Measurements from ENCODE around the gene MSLN.

Gene MSLN

DNA sequence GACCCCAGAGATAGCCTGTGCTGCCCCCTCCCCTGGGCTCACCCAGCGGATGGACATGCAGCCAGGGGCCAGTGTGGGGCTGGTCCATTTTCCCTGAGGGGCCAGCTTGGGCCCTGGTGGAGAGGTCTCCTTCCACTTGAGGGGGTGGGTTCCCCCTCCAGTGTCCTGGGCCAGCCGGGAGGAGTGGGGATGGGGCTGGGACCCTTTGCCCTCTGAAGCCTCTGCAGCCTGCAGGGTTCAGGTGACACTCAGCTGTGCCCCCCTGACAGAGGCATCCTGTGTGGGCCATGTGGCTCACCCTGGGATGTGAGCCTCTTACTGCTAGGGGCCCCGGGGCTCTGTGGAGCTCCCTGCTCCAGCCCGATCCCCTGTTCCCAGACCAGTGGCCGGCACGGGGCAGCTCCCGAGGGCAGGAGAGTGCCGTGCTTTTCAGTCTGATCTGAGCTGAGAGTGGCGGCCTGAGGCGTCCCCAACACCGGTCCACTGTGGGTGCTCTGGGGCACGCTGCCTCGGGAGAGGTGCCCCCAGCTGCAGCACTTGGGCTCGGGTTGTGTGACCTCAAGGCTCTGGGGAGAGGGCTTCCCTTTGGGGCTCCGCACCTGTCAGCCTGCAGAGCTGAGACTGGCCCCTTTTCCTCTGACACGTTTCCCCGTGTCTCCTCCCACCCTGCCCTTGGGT, 40.4 kb downstream of the MSLN start:
- Histone ChIP-seq H3K27ac (ENCODE audit: low read depth, low read length) (no peak overlapping the region), H3K23ac (ENCODE audit: low read length) (no peak overlapping the region), H3K9me3 (ENCODE audit: insufficient read depth, low read depth, low read length) (no peaks in the 10 kb centered on the region), H2BK12ac (ENCODE audit: low read length) (no peak overlapping the region), H4K91ac (ENCODE audit: low read depth, low read length) (no peak overlapping the region), H4K8ac (ENCODE audit: low read depth, low read length) (no peak overlapping the region), H3K36me3 (ENCODE audit: control insufficient read depth in 1 of 2, insufficient read depth in 2 of 2, low read length in 2 of 2) (peaks cover 16 to 18% of the 10 kb centered on the region in 2 experiments), H3K4me2 (ENCODE audit: low read length) (no peak overlapping the region), H3K79me1 (ENCODE audit: low read length) (no peaks in the 10 kb centered on the region), H2AFZ (ENCODE audit: insufficient read depth, low read length, poor library complexity) (no peak overlapping the region), H3K14ac (ENCODE audit: low read length) (no peak overlapping the region), H2AK5ac (ENCODE audit: low read length) (no peak overlapping the region), H3K4ac (ENCODE audit: low read depth, low read length) (no peak overlapping the region), H3K4me1 (ENCODE audit: control insufficient read depth in 1 of 2, insufficient read depth in 2 of 2, low read length in 2 of 2) (peaks cover 7 to 10% of the 10 kb centered on the region in 2 experiments), H2BK5ac (ENCODE audit: low read depth, low read length, poor library complexity) (no peak overlapping the region), H3K18ac (ENCODE audit: low read length) (no peak overlapping the region), H3K27me3 (ENCODE audit: insufficient read depth, low read length) (no peaks in the 10 kb centered on the region), H3K79me2 (ENCODE audit: control insufficient read depth, insufficient read depth, low read length, poor library complexity) (no peaks in the 10 kb centered on the region), H3K9ac (ENCODE audit: low read length) (no peak overlapping the region), H2BK120ac (ENCODE audit: insufficient read depth, low read length, poor library complexity) (no peak overlapping the region), H4K12ac (ENCODE audit: low read depth, low read length) (no peak overlapping the region), H3K4me3 (ENCODE audit: low read depth, low read length) (no peak overlapping the region)
- no CpG with 5 or more reads among the region's 17 CpGs for WGBS (ENCODE audit: extremely low coverage, insufficient coverage, insufficient read length)
- DNase-seq, result no peak

DNA sequence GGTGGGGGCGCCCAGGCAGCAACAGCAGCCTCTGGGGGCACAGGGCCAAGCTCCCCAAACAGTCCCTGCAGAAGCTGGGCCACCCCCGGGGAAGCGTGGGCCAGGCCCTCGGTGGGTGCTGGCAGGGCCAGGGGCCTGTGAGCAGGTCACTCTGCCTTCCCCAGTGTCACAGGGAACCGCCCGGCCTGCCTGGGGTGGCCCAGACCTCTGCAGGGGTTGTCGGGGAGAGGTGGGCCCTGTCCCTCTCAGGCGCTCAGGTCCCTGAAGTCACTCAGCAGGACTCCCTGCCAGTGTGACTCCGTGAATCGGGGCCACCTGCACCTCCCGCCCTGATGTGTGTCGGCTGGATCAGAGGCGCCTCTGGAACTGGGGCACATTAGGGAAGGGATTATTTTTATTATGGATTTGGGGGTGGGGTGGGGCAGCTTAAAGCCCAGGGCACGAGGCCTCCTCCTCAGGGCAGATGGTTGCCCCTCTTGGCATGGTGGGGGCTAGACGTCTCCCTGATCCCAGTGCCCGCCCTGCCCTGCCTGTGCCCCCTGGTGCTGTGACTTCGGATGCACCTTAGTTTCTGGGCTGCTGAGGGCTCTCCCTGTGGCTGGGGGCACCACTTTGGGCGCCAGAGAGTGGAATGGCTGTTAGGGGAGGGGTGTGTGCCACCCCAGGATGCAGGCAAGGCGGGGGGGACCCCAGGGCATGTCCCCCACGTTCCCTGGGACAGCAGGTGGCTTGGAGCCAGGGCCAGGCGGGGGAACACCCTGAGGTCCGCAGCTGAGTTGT, 41.2 kb downstream of the MSLN start:
- H3K4ac ChIP-seq (ENCODE audit: low read depth, low read length), result no peak overlapping the region
- WGBS (ENCODE audit: extremely low coverage, insufficient coverage, insufficient read length), result no CpG with 5 or more reads among the region's 22 CpGs
- no peak for DNase-seq
- H3K79me2 ChIP-seq (ENCODE audit: control insufficient read depth, insufficient read depth, low read length, poor library complexity), result no peaks in the 10 kb centered on the region
- H3K79me1 ChIP-seq (ENCODE audit: low read length), result no peaks in the 10 kb centered on the region
- H3K4me3 ChIP-seq (ENCODE audit: low read depth, low read length), result no peak overlapping the region
- H2AK5ac ChIP-seq (ENCODE audit: low read length), result no peak overlapping the region
- no peak overlapping the region for H3K9ac ChIP-seq (ENCODE audit: low read length)
- H3K4me2 ChIP-seq (ENCODE audit: low read length), result no peak overlapping the region
- H4K12ac ChIP-seq (ENCODE audit: low read depth, low read length), result no peak overlapping the region
- H3K14ac ChIP-seq (ENCODE audit: low read length), result no peak overlapping the region
- no peaks in the 10 kb centered on the region for H3K27me3 ChIP-seq (ENCODE audit: insufficient read depth, low read length)
- no peak overlapping the region for H2BK5ac ChIP-seq (ENCODE audit: low read depth, low read length, poor library complexity)
- no peak overlapping the region for H3K18ac ChIP-seq (ENCODE audit: low read length)
- H4K8ac ChIP-seq (ENCODE audit: low read depth, low read length), result no peak overlapping the region
- H3K9me3 ChIP-seq (ENCODE audit: insufficient read depth, low read depth, low read length), result no peaks in the 10 kb centered on the region
- no peak overlapping the region for H2BK12ac ChIP-seq (ENCODE audit: low read length)
- peaks cover 9 to 11% of the 10 kb centered on the region in 2 experiments for H3K36me3 ChIP-seq (ENCODE audit: control insufficient read depth in 1 of 2, insufficient read depth in 2 of 2, low read length in 2 of 2)
- H4K91ac ChIP-seq (ENCODE audit: low read depth, low read length), result no peak overlapping the region
- no peak overlapping the region for H3K23ac ChIP-seq (ENCODE audit: low read length)
- H3K4me1 ChIP-seq (ENCODE audit: control insufficient read depth in 1 of 2, insufficient read depth in 2 of 2, low read length in 2 of 2), result peaks cover 7 to 10% of the 10 kb centered on the region in 2 experiments
- no peak overlapping the region for H2AFZ ChIP-seq (ENCODE audit: insufficient read depth, low read length, poor library complexity)
- H2BK120ac ChIP-seq (ENCODE audit: insufficient read depth, low read length, poor library complexity), result no peak overlapping the region
- H3K27ac ChIP-seq (ENCODE audit: low read depth, low read length), result no peak overlapping the region

DNA sequence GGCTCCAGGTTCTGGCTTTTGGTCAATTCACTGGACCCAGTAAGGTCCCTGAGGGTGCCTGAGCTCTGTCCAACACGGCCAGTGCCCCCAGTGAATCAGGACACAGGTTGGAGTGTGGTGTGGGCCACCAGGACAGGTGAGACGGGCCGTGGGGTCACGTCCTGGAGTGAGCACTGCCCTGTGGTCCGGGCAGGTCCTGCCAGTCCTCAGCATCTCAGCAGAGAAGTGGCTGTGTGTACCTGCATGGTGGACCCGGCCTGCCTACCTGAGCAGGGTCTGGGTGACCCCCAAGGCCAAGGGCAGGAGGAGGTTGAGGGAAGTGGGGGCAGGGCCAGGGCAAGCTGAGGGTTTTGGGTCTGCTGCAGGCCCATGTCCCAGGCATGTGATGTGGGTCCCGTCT, 41.9 kb downstream of the MSLN start:
- Histone ChIP-seq H3K4me2 (ENCODE audit: low read length) (no peak overlapping the region), H3K79me2 (ENCODE audit: control insufficient read depth, insufficient read depth, low read length, poor library complexity) (peaks cover 4% of the 10 kb centered on the region), H3K27me3 (ENCODE audit: insufficient read depth, low read length) (no peaks in the 10 kb centered on the region), H3K4ac (ENCODE audit: low read depth, low read length) (no peak overlapping the region), H2AK5ac (ENCODE audit: low read length) (no peak overlapping the region), H4K91ac (ENCODE audit: low read depth, low read length) (no peak overlapping the region), H3K14ac (ENCODE audit: low read length) (no peak overlapping the region), H2BK12ac (ENCODE audit: low read length) (no peak overlapping the region), H4K8ac (ENCODE audit: low read depth, low read length) (no peak overlapping the region), H3K9me3 (ENCODE audit: insufficient read depth, low read depth, low read length) (no peaks in the 10 kb centered on the region), H3K23ac (ENCODE audit: low read length) (no peak overlapping the region), H3K4me1 (ENCODE audit: control insufficient read depth in 1 of 2, insufficient read depth in 2 of 2, low read length in 2 of 2) (peaks cover 7 to 10% of the 10 kb centered on the region in 2 experiments), H3K4me3 (ENCODE audit: low read depth, low read length) (no peak overlapping the region), H3K9ac (ENCODE audit: low read length) (no peak overlapping the region), H2BK5ac (ENCODE audit: low read depth, low read length, poor library complexity) (no peak overlapping the region), H3K36me3 (ENCODE audit: control insufficient read depth in 1 of 2, insufficient read depth in 2 of 2, low read length in 2 of 2) (peaks cover 4 to 5% of the 10 kb centered on the region in 2 experiments), H4K12ac (ENCODE audit: low read depth, low read length) (no peak overlapping the region), H2AFZ (ENCODE audit: insufficient read depth, low read length, poor library complexity) (no peak overlapping the region), H2BK120ac (ENCODE audit: insufficient read depth, low read length, poor library complexity) (no peak overlapping the region), H3K27ac (ENCODE audit: low read depth, low read length) (no peak overlapping the region), H3K18ac (ENCODE audit: low read length) (no peak overlapping the region), H3K79me1 (ENCODE audit: low read length) (peaks cover 4% of the 10 kb centered on the region)
- WGBS (ENCODE audit: extremely low coverage, insufficient coverage, insufficient read length), result no CpG with 5 or more reads among the region's 7 CpGs
- DNase-seq, result no peak

DNA sequence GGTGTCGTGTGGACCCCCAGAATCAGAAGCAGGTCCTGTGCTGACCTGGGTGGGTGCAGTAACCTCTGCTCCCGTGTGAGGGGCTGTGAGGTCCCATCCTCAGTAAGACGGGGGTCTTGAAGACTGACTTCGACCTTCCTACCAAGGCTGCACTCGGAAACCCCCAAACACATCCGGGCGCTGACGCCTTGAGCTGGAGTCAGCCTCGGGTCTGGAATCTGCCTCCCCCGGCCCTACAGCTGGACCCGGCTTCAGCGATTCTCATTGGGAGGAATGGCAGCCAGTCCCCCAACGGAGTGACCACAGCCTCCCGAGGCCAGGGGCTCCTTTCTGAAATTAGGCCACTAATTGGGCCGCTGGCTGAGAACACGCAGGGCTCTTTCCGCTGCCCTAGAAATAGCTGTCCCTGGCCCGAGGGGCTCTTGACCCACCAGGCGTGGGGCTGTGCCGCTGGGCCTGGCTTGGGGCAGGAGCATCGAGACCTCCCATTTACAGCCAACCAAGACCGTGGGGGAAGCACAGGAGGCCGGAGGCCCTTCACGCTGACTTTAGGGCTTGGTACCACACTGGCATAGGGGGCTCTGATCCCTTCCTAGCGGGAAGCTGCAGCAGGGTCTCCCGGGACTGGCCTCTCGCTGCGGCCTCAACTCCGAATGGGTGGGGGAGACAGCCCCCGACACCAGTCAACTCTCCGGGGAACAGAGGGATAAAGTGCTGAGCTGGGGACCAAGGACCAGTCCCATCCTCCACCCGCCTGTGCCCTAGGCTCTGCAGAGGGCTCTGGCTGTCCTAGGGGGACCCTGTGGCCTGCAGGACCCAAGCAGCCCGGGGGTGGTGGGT, 42.6 kb downstream of the MSLN start:
- no peak for DNase-seq
- no peaks in the 10 kb centered on the region for H3K36me3 ChIP-seq (ENCODE audit: control insufficient read depth in 1 of 2, insufficient read depth in 2 of 2, low read length in 2 of 2)
- no peak overlapping the region for H2BK5ac ChIP-seq (ENCODE audit: low read depth, low read length, poor library complexity)
- no peak overlapping the region for H2AK5ac ChIP-seq (ENCODE audit: low read length)
- H3K4me1 ChIP-seq (ENCODE audit: control insufficient read depth in 1 of 2, insufficient read depth in 2 of 2, low read length in 2 of 2), result peaks cover 7 to 10% of the 10 kb centered on the region in 2 experiments
- H4K91ac ChIP-seq (ENCODE audit: low read depth, low read length), result no peak overlapping the region
- no peak overlapping the region for H2BK12ac ChIP-seq (ENCODE audit: low read length)
- H3K18ac ChIP-seq (ENCODE audit: low read length), result no peak overlapping the region
- no peak overlapping the region for H3K27ac ChIP-seq (ENCODE audit: low read depth, low read length)
- no peak overlapping the region for H3K23ac ChIP-seq (ENCODE audit: low read length)
- no peak overlapping the region for H4K8ac ChIP-seq (ENCODE audit: low read depth, low read length)
- no peak overlapping the region for H3K4me3 ChIP-seq (ENCODE audit: low read depth, low read length)
- H3K9ac ChIP-seq (ENCODE audit: low read length), result no peak overlapping the region
- no peak overlapping the region for H2BK120ac ChIP-seq (ENCODE audit: insufficient read depth, low read length, poor library complexity)
- no peaks in the 10 kb centered on the region for H3K9me3 ChIP-seq (ENCODE audit: insufficient read depth, low read depth, low read length)
- H3K27me3 ChIP-seq (ENCODE audit: insufficient read depth, low read length), result no peaks in the 10 kb centered on the region
- no CpG with 5 or more reads among the region's 33 CpGs for WGBS (ENCODE audit: extremely low coverage, insufficient coverage, insufficient read length)
- peaks cover 8% of the 10 kb centered on the region for H3K79me1 ChIP-seq (ENCODE audit: low read length)
- H3K4me2 ChIP-seq (ENCODE audit: low read length), result no peak overlapping the region
- peaks cover 5% of the 10 kb centered on the region for H3K79me2 ChIP-seq (ENCODE audit: control insufficient read depth, insufficient read depth, low read length, poor library complexity)
- H2AFZ ChIP-seq (ENCODE audit: insufficient read depth, low read length, poor library complexity), result no peak overlapping the region
- H4K12ac ChIP-seq (ENCODE audit: low read depth, low read length), result no peak overlapping the region
- no peak overlapping the region for H3K14ac ChIP-seq (ENCODE audit: low read length)
- no peak overlapping the region for H3K4ac ChIP-seq (ENCODE audit: low read depth, low read length)

Data from trophoblast cell (in vitro differentiated cells and primary cell).